GM10248 (cell line): Measurements from ENCODE around the gene SMIM35.

Experiments used
- CTCF ChIA-PET: fragments of 300-600 bp; sonication (Branson Sonifier 250); formaldehyde crosslinking; extraction: SDS; loops from one replicate; lab custom pipeline; 2021; ENCODE audit warnings: antibody characterized with exemption; lab: Yijun Ruan, JAX
- POLR2A ChIA-PET: fragments of 350-650 bp; sonication (Branson Sonifier 250); formaldehyde crosslinking; extraction: SDS; loops from one replicate; lab custom pipeline; 2020; ENCODE audit warnings: antibody characterized with exemption; lab: Yijun Ruan, JAX
- DNase-seq: peaks from one replicate; pipeline ENCODE4 v3.0.0; 2012; ENCODE audit errors: extremely low spot score
- TF ChIP-seq, protein P1 (sequence below): IDR thresholded peaks from 2 replicates; pipeline ENCODE4 v1.5.1; 2012; ENCODE audit warnings: mild to moderate bottlenecking, low read depth; ENCODE audit errors: extremely low read depth, missing control alignments, control extremely low read depth

Gene SMIM35

DNA sequence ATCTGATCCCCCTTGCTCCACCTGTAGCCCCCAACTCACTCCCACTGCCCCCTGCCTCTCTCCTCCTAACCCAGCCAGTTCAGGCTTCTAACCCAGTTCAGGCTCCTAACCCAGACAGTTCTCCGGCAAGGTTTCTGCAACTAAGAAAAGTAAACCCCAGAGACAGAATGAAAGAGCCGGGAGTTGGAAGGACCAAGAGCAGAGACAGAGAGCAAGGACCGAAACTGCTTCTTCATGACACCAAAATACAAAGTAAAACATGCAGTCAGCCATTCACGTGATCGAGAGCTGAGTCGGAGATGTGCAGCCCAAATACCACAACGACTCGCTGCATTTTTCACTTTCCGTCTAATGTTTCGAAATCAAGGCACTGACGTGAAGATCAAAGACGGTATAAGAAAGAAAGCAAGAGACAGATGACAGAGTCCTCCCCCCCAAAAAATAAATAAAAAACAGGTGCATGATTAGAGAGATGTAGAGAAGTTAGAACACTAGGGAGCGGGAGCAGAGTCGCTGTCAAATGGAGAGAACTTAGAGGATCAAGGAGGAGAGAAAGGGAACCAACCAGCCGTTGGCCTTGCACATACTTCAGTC lies 99.7 kb downstream of the SMIM35 start:
- peak; percentile 80 for DNase-seq
- ChIA-PET POLR2A (interaction anchor here (0.9 to 4.3 kb wide), 3 partner anchors 8 to 24 kb away, joined by 3 to 38 read pairs (median 7); no protein-coding TSS in a partner anchor), CTCF (interaction anchor here (0.9 to 4.0 kb wide), 13 partner anchors 10 to 168 kb away, joined by 3 to 23 read pairs (median 5); no protein-coding TSS in a partner anchor)

DNA sequence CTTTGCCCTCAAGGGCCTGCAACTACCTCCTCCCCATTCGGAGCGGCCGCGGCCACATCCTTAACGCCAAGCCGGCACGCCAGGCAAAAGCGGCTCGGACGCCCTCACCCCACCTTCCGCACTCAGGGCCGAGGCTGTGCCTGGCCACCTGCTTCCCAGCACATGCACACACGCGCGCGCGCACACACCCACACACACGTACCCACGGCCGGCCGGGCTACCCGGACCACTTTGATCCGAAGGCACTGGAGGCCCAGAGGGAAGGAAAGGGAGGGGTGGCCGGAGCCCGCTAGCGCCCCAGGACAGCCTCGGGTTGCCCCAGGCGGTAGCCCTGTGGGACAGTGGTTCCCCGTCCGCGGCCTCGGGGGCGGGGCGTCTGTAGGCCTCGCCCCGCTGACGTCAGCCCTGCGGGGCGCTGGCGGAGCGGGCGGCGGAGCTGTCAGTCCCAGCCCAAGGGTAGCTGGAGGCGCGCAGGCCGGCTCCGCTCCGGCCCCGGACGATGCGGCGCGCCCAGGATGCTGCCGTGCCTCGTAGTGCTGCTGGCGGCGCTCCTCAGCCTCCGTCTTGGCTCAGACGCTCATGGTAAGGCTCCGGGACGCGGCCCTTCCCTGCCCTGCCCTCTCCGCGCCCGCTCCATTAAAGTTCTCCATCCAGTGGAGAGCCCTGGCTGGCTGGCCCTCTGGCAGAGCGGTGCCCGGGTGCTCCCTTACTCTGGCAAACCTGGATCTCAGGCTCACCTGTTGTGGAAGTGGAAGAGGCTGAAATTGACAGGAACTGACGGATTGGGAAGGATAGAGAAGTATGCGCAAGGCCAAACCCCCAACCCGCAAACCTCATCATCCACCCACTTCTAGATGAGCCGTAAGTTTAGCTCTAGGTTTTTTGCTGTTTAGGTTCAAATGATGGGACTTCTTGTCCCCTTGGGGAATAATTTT lies 100.5 kb downstream of the SMIM35 start, which contains the start of gene IL10RA:
Gene IL10RA, plus strand, starts transcription at position 442 of the 935 bp plus-strand sequence. Its CDS starts 74 bp downstream, at position 516.
- peak; percentile 96 for DNase-seq
- POLR2A ChIA-PET: interaction anchor here (1.0 to 4.3 kb wide), 4 partner anchors 12 to 171 kb away, joined by 4 to 38 read pairs (median 6); no protein-coding TSS in a partner anchor
- CTCF ChIA-PET: interaction anchor here (0.7 to 4.0 kb wide), 9 partner anchors 11 to 167 kb away, joined by 3 to 23 read pairs (median 4); no protein-coding TSS in a partner anchor
- TF ChIP-seq, protein P1, sequence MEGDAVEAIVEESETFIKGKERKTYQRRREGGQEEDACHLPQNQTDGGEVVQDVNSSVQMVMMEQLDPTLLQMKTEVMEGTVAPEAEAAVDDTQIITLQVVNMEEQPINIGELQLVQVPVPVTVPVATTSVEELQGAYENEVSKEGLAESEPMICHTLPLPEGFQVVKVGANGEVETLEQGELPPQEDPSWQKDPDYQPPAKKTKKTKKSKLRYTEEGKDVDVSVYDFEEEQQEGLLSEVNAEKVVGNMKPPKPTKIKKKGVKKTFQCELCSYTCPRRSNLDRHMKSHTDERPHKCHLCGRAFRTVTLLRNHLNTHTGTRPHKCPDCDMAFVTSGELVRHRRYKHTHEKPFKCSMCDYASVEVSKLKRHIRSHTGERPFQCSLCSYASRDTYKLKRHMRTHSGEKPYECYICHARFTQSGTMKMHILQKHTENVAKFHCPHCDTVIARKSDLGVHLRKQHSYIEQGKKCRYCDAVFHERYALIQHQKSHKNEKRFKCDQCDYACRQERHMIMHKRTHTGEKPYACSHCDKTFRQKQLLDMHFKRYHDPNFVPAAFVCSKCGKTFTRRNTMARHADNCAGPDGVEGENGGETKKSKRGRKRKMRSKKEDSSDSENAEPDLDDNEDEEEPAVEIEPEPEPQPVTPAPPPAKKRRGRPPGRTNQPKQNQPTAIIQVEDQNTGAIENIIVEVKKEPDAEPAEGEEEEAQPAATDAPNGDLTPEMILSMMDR: no peak

More for the DNA sequence above, 99.7 kb downstream of the SMIM35 start:
- TF ChIP-seq, protein P1: no peak

DNA sequence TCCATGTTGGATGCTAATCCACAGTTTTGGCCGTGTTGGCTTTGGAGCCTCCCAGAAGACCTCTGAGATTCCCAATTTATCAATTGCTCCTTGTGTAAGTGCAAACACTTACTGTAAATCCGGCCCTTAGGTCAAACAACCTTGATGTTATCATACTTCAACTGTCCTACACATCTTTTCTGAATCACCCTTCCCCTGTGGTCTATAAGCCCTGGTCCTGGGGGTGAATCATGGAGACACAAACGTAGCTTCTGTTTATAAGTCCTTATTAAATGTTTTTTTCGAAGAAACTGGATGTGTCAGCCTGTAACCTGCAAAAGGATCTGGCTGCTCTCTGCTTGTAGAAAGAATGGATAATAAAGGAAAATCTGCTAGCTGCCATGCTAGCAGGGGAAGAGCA lies 102.3 kb downstream of the SMIM35 start:
- CTCF ChIA-PET: interaction anchor here (1.2 to 4.0 kb wide), 2 partner anchors 11 to 37 kb away, joined by 3 to 23 read pairs; no protein-coding TSS in a partner anchor
- TF ChIP-seq, protein P1: no peak
- DNase-seq: no peak
- POLR2A ChIA-PET: no interaction called here

DNA sequence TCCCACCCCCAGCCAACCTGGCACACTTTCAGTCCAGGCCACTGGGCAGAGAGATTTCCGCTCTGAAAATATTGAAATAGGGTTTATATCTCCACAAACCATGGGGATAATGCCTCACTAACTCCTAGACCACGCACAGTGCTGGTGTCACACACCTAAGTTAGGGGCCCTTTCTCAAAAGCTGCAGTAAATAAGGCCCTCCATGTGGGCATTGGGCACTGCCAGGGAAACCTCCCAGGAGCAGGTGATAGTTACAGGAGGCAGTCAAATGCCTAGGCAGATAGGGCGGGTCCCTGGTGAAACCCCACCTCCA lies 103.6 kb downstream of the SMIM35 start:
- ChIA-PET POLR2A (no interaction called here), CTCF (interaction anchor here (1.0 to 1.4 kb wide), 3 partner anchors 15 to 166 kb away, joined by 3 to 5 read pairs (median 4); no protein-coding TSS in a partner anchor)
- no peak for DNase-seq
- TF ChIP-seq, protein P1: no peak

DNA sequence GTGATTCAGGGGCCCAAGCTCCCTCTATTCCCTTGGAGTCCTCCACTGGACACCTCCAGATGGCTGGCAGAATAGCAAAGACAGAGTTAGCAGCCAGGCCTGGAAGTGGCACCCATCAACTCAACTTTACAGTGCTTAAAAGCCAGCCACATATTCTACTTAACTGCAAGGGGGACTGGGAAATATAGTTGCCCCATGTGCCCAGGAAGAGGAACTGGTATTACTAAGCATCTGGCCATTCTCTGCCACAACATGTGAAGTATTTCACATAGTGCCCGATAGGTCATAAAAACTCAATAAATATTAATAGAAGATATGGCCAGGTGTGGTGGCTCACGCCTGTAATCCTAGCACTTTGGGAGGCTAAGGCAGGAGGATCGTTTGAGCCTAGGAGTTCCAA lies 106.0 kb downstream of the SMIM35 start:
- ChIA-PET CTCF (interaction anchor here (1.5 to 2.1 kb wide), 3 partner anchors 20 to 136 kb away, joined by 3 to 16 read pairs (median 3); no protein-coding TSS in a partner anchor), POLR2A (no interaction called here)
- TF ChIP-seq, protein P1: no peak
- DNase-seq: no peak

DNA sequence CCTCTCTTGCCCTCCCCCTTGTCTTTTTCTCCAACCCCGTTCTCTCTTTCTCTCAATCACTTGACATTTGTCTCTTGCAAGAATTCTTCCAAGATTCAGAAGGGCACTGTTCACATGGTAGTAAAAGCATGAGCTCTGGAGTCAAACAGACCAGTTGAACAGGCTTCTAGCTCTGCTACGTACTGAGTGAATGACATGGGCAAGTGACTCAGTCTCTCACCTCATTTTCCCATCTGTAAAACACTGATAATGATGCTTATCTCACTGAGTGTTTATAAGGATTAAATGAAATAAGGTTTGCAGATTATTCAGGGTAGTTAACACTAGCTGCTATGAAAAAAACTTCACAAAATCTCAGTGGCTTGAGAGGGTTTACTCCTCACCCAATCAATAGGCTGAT lies 106.5 kb downstream of the SMIM35 start:
- ChIA-PET CTCF (interaction anchor here (1.1 to 2.1 kb wide), 6 partner anchors 15 to 136 kb away, joined by 3 to 16 read pairs (median 3); no protein-coding TSS in a partner anchor), POLR2A (no interaction called here)
- TF ChIP-seq, protein P1: no peak
- no peak for DNase-seq
